ENCODE measurements around the gene GPR162.

GRCh38 chr12:6833189-6833890, 11.7 kb downstream of the GPR162 start:
- TF ChIP-seq CTCF (IDR thresholded peaks at IDR 0.05) (no peak), POLR2A (IDR thresholded peaks at IDR 0.05) (no peak)

Measured in suprapubic skin (tissue), 3 donors.